H9 (cell line): ENCODE measurements around the gene HHATL. TPM values are rescaled to one million over a fixed set of nuclear protein-coding genes. Genes with fewer than 3 reads are reported as not detected.

Experiments used
- DNase-seq: peaks from one replicate; pipeline ENCODE4 v3.0.0-alpha.2; 2017
- H2AFZ ChIP-seq: one replicate; pipeline ENCODE4 v1.6.1; 2013; ENCODE audit warnings: mild to moderate bottlenecking, low read length, control low read depth, moderate library complexity
- H2AK5ac ChIP-seq: 2 replicates; pipeline ENCODE4 v1.6.1; 2013; ENCODE audit warnings: low read length, control low read depth, mixed read lengths; ENCODE audit not compliant: insufficient read length
- H2BK120ac ChIP-seq: one replicate; pipeline ENCODE4 v1.6.1; 2013; ENCODE audit warnings: low read depth, mild to moderate bottlenecking, low read length, control low read depth, inconsistent platforms; ENCODE audit not compliant: poor library complexity, severe bottlenecking
- H2BK12ac ChIP-seq: 2 replicates; pipeline ENCODE4 v1.6.1; 2013; ENCODE audit warnings: low read length, control low read depth, mixed read lengths, low read depth; ENCODE audit not compliant: insufficient read length
- H2BK15ac ChIP-seq: 2 replicates; pipeline ENCODE4 v1.6.1; 2013; ENCODE audit warnings: low read depth, low read length, control low read depth
- H2BK20ac ChIP-seq: one replicate; pipeline ENCODE4 v1.6.1; 2013; ENCODE audit warnings: low read depth, mild to moderate bottlenecking, low read length, control low read depth, inconsistent platforms; ENCODE audit not compliant: poor library complexity, severe bottlenecking
- H2BK5ac ChIP-seq: 2 replicates; pipeline ENCODE4 v1.6.1; 2013; ENCODE audit warnings: low read length, control low read depth, mixed read lengths; ENCODE audit not compliant: insufficient read length
- H3K14ac ChIP-seq: 2 replicates; pipeline ENCODE4 v1.6.1; 2013; ENCODE audit warnings: low read length, control low read depth; ENCODE audit not compliant: insufficient read depth
- H3K18ac ChIP-seq: 2 replicates; pipeline ENCODE4 v1.6.1; 2013; ENCODE audit warnings: low read depth, mild to moderate bottlenecking, mixed read lengths, low read length, control low read depth; ENCODE audit not compliant: insufficient read length
- H3K23ac ChIP-seq: 2 replicates; pipeline ENCODE4 v1.6.1; 2013; ENCODE audit warnings: low read length, control low read depth, mixed read lengths, low read depth; ENCODE audit not compliant: insufficient read length
- H3K23me2 ChIP-seq: 2 replicates; pipeline ENCODE4 v1.6.1; 2013; ENCODE audit warnings: low read depth, mild to moderate bottlenecking, mixed read lengths, low read length, control low read depth; ENCODE audit not compliant: insufficient read length, poor library complexity, severe bottlenecking
- H3K27ac ChIP-seq: 2 replicates; pipeline ENCODE4 v1.5.1; 2013; ENCODE audit warnings: low read length, control low read depth, mixed read lengths, low read depth; ENCODE audit not compliant: insufficient read length
- H3K27me3 ChIP-seq: 2 replicates; pipeline ENCODE4 v1.6.1; 2013; ENCODE audit warnings: low read length, control low read depth, inconsistent platforms; ENCODE audit not compliant: insufficient read depth
- H3K4ac ChIP-seq: 2 replicates; pipeline ENCODE4 v1.6.1; 2013; ENCODE audit warnings: low read depth, mild to moderate bottlenecking, control low read depth, inconsistent platforms, low read length, moderate library complexity
- H3K4me1 ChIP-seq: 2 replicates; pipeline ENCODE4 v1.6.1; 2013; ENCODE audit warnings: low read length, control low read depth, inconsistent platforms; ENCODE audit not compliant: insufficient read depth
- H3K4me2 ChIP-seq: 2 replicates; pipeline ENCODE4 v1.6.1; 2013; ENCODE audit warnings: low read length, control low read depth, mixed read lengths; ENCODE audit not compliant: insufficient read length, insufficient read depth
- H3K56ac ChIP-seq: 2 replicates; pipeline ENCODE4 v1.6.1; 2013; ENCODE audit warnings: low read depth, mild to moderate bottlenecking, mixed read lengths, low read length, control low read depth; ENCODE audit not compliant: insufficient read length
- H3K79me1 ChIP-seq: 2 replicates; pipeline ENCODE4 v1.6.1; 2013; ENCODE audit warnings: low read depth, mild to moderate bottlenecking, moderate library complexity, low read length, control low read depth, inconsistent platforms; ENCODE audit not compliant: insufficient read depth, poor library complexity, severe bottlenecking
- H3K79me2 ChIP-seq: 2 replicates; pipeline ENCODE4 v1.6.1; 2013; ENCODE audit warnings: low read length, control low read depth, inconsistent platforms; ENCODE audit not compliant: insufficient read depth
- H3K9ac ChIP-seq: 2 replicates; pipeline ENCODE4 v1.6.1; 2013; ENCODE audit warnings: low read length, control low read depth, mixed read lengths; ENCODE audit not compliant: insufficient read length; ENCODE audit errors: extremely low read depth
- H3K9me3 ChIP-seq: one replicate; pipeline ENCODE4 v1.6.1; 2013; ENCODE audit warnings: low read depth, low read length, inconsistent platforms; ENCODE audit not compliant: control insufficient read depth
- H3T11ph ChIP-seq: one replicate; pipeline ENCODE4 v1.6.1; 2013; ENCODE audit warnings: mild to moderate bottlenecking, low read length, control low read depth, inconsistent platforms
- H4K20me1 ChIP-seq: one replicate; pipeline ENCODE4 v1.6.1; 2013; ENCODE audit not compliant: control insufficient read depth, insufficient read length, insufficient read depth
- H4K5ac ChIP-seq: 2 replicates; pipeline ENCODE4 v1.6.1; 2013; ENCODE audit warnings: low read depth, mild to moderate bottlenecking, mixed read lengths, low read length, control low read depth; ENCODE audit not compliant: insufficient read length
- H4K8ac ChIP-seq: replicated peaks from 2 replicates; pipeline ENCODE4 v1.6.1; 2013; ENCODE audit warnings: low read length, control low read depth, mixed read lengths, low read depth; ENCODE audit not compliant: insufficient read length
- H4K91ac ChIP-seq: 2 replicates; pipeline ENCODE4 v1.6.1; 2013; ENCODE audit warnings: low read depth, mild to moderate bottlenecking, moderate library complexity, mixed read lengths, low read length, control low read depth; ENCODE audit not compliant: insufficient read length
- H3K27ac Mint-ChIP-seq, 3 experiments: 2 replicates in 2 of 3; 3 replicates in 1 of 3; pipeline ENCODE4 v1.8.0; 2020 to 2021; ENCODE audit warnings: mixed read lengths in 3 of 3, mild to moderate bottlenecking in 1 of 3, moderate library complexity in 1 of 3
- H3K27me3 Mint-ChIP-seq: 2 replicates; pipeline ENCODE4 v1.8.0; 2021; ENCODE audit warnings: low read depth, mild to moderate bottlenecking, moderate library complexity, mixed read lengths
- H3K36me3 Mint-ChIP-seq, 3 experiments: 2 replicates in 2 of 3; 3 replicates in 1 of 3; pipeline ENCODE4 v1.8.0; 2020 to 2021; ENCODE audit warnings: low read depth in 3 of 3, mixed read lengths in 3 of 3; ENCODE audit not compliant: insufficient read depth in 1 of 3
- H3K4me1 Mint-ChIP-seq, 2 experiments: 2 replicates each; pipeline ENCODE4 v1.8.0; 2020; ENCODE audit warnings: mixed read lengths in 2 of 2
- H3K4me3 Mint-ChIP-seq, 2 experiments: 2 replicates in 1 of 2; 3 replicates in 1 of 2; pipeline ENCODE4 v1.8.0; 2020 to 2021; ENCODE audit warnings: mild to moderate bottlenecking in 2 of 2, mixed read lengths in 2 of 2, moderate library complexity in 1 of 2
- H3K9me3 Mint-ChIP-seq, 2 experiments: 2 replicates in 1 of 2; 3 replicates in 1 of 2; pipeline ENCODE4 v1.8.0; 2020; ENCODE audit warnings: mild to moderate bottlenecking in 2 of 2, mixed read lengths in 2 of 2, moderate library complexity in 1 of 2
- CTCF ChIP-seq: fragments of 200-600 bp; sonication (generic); conservative IDR thresholded peaks from 3 replicates; pipeline ENCODE4 v1.8.0; 2021; ENCODE audit warnings: antibody characterized with exemption, mild to moderate bottlenecking
- WGBS: extraction: QIAGEN DNeasy Blood & Tissue Kit; methylation state at CpG from one replicate; pipeline ENCODE4 v1.1.7; 2013; ENCODE audit warnings: missing lambda C conversion rate, low lambda C conversion rate, mixed read lengths; ENCODE audit not compliant: insufficient read length; ENCODE audit errors: extremely low coverage; 5-methylcytosine and 5-hydroxymethylcytosine counted together
- total RNA-seq: library from RNA; stranded (reverse); gene quantifications from 2 replicates; pipeline ENCODE4 v1.2.1, GENCODE V29; 2021

HHATL gene
- total RNA-seq, 1 experiment from 2014 or later = 0.46 TPM

GRCh38 chr3:42721690-42722089 is 19.1 kb upstream of the HHATL start:
- Mint-ChIP-seq H3K4me1 (peaks cover 0 to 8% of the 10 kb centered on the region in 2 experiments; a peak in 3 of 4 replicates), H3K27me3 (peaks cover 7% of the 10 kb centered on the region), H3K9me3 (peaks cover 0 to 2% of the 10 kb centered on the region in 2 experiments; a peak in 1 of 5 replicates), H3K4me3 (no peak overlapping the region), H3K36me3 (no peaks in the 10 kb centered on the region; a peak in 1 of 7 replicates), H3K27ac (no peak overlapping the region)
- H4K20me1 ChIP-seq = no peaks in the 10 kb centered on the region
- no peaks in the 10 kb centered on the region for H3K9me3 ChIP-seq
- no peaks in the 10 kb centered on the region for H3K27me3 ChIP-seq
- WGBS = no CpG with 5 or more reads among the region's 1 CpG
- H3K4me2 ChIP-seq = no peak overlapping the region
- TF ChIP-seq CTCF = no peak
- no peak overlapping the region for H3K27ac ChIP-seq
- H4K91ac ChIP-seq = no peak overlapping the region
- H2BK12ac ChIP-seq = no peak overlapping the region
- H2BK20ac ChIP-seq = no peak overlapping the region
- DNase-seq = no peak
- H3K14ac ChIP-seq = no peak overlapping the region
- H3K18ac ChIP-seq = no peak overlapping the region
- H3K4ac ChIP-seq = no peak overlapping the region
- no peak overlapping the region for H2AFZ ChIP-seq
- no peak overlapping the region for H4K5ac ChIP-seq
- no peaks in the 10 kb centered on the region for H3K4me1 ChIP-seq
- no peaks in the 10 kb centered on the region for H3K23me2 ChIP-seq
- no peak overlapping the region for H2BK5ac ChIP-seq
- no peak overlapping the region for H3K9ac ChIP-seq
- H3K56ac ChIP-seq = no peak overlapping the region
- no peak overlapping the region for H3T11ph ChIP-seq
- H4K8ac ChIP-seq = no peak overlapping the region
- no peaks in the 10 kb centered on the region for H3K79me1 ChIP-seq
- no peak overlapping the region for H3K23ac ChIP-seq
- H2BK15ac ChIP-seq = no peak overlapping the region
- no peak overlapping the region for H2BK120ac ChIP-seq
- no peak overlapping the region for H2AK5ac ChIP-seq
- H3K79me2 ChIP-seq = no peaks in the 10 kb centered on the region
